ENCODE data around the gene GATD1.

DNA sequence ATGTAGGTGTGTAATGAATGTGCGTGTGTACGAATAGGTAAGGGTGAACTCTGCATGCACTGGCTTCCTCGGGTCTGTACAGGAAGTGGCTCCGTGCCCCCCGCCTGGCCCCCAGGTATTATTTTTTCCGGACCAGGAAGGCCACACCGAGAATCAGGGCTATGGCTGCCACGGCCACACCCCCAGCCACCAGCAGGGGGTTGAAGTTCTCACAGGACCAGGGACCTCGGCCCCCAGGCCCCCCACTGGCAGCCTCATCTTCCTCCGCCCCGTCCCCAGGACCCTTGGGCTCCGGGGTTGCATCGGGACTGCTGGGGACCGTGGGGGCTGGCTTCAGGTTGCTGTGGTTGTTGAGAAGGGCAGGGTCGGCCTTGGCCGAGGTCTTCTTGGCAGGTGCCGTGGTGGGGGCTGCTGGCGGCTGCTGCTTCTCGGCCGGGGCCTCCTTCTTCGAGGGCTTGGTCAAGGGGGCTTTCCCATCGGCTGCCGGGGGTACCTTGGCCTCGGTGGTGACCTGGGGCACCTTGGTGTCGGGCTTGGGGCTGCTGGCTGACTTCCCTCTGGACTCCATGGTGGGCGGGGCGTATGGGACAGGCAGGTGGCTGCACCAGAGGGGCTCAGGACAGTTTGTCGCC, 10.8 kb upstream of the GATD1 start:
- TF ChIP-seq TCF4 (CRISPR knock-in tag; IDR thresholded peaks at IDR 0.05; ENCODE audit: borderline replicate concordance) (no peak), TOX (CRISPR knock-in tag; IDR thresholded peaks at IDR 0.05; ENCODE audit: borderline replicate concordance) (no peak), BACH2 (CRISPR knock-in tag; IDR thresholded peaks at IDR 0.05; ENCODE audit: borderline replicate concordance) (no peak), ZFP3 (CRISPR knock-in tag; IDR thresholded peaks at IDR 0.05) (no peak), PPARA (CRISPR knock-in tag; IDR thresholded peaks at IDR 0.05; ENCODE audit: borderline replicate concordance) (no peak), ZFP30 (CRISPR knock-in tag; IDR thresholded peaks at IDR 0.05) (no peak), OSR1 (CRISPR knock-in tag; IDR thresholded peaks at IDR 0.05) (no peak), SNAI2 (CRISPR knock-in tag; IDR thresholded peaks at IDR 0.05) (no peak), ZNF8 (CRISPR knock-in tag; IDR thresholded peaks at IDR 0.05) (no peak)
- TF ChIP-seq, protein P1, sequence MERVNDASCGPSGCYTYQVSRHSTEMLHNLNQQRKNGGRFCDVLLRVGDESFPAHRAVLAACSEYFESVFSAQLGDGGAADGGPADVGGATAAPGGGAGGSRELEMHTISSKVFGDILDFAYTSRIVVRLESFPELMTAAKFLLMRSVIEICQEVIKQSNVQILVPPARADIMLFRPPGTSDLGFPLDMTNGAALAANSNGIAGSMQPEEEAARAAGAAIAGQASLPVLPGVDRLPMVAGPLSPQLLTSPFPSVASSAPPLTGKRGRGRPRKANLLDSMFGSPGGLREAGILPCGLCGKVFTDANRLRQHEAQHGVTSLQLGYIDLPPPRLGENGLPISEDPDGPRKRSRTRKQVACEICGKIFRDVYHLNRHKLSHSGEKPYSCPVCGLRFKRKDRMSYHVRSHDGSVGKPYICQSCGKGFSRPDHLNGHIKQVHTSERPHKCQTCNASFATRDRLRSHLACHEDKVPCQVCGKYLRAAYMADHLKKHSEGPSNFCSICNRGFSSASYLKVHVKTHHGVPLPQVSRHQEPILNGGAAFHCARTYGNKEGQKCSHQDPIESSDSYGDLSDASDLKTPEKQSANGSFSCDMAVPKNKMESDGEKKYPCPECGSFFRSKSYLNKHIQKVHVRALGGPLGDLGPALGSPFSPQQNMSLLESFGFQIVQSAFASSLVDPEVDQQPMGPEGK (CRISPR knock-in tag; IDR thresholded peaks at IDR 0.05; ENCODE audit: borderline replicate concordance), result no peak

All from SK-N-SH treated with all-trans-retinoic acid at 6 μM for 48 hours (cell line).